ENCODE results near the gene SLFN12. TPM values are rescaled to one million over a fixed set of nuclear protein-coding genes. Genes with fewer than 3 reads are reported as not detected.
"Not testable (repeated sequence)": the region's sequence is repeated elsewhere in the genome, so short reads cannot be mapped to it uniquely, and the experiment has no call there.

SLFN12 gene
- total RNA-seq, 1 donor from 2014 or later: 6.6 TPM

- H3K27me3 Mint-ChIP-seq (ENCODE audit: insufficient read depth); H3K4me1 Mint-ChIP-seq (ENCODE audit: low read depth); H3K4me3 Mint-ChIP-seq; H3K36me3 Mint-ChIP-seq (ENCODE audit: low read depth); intact Hi-C loops (cut with micrococcal nuclease); H3K27ac Mint-ChIP-seq; H3K9me3 Mint-ChIP-seq; DNase-seq (ENCODE audit: low spot score): not testable (repeated sequence)
These were observed 38.5 kb downstream of the SLFN12 start for GRCh38 chr17:35393783-35394182.

GRCh38 chr17:35390663-35391062 is 41.6 kb downstream of the SLFN12 start:
- Mint-ChIP-seq H3K27me3 (ENCODE audit: insufficient read depth) (peaks cover 9% of the 10 kb centered on the region), H3K36me3 (ENCODE audit: low read depth) (peaks cover 10% of the 10 kb centered on the region), H3K4me3 (no peak overlapping the region), H3K27ac (no peak overlapping the region), H3K9me3 (peaks cover 16% of the 10 kb centered on the region), H3K4me1 (ENCODE audit: low read depth) (peaks cover 4% of the 10 kb centered on the region)
- intact Hi-C loops (cut with micrococcal nuclease): no loop called here
- DNase-seq (ENCODE audit: low spot score): no peak

- Mint-ChIP-seq H3K9me3 (peaks cover 16% of the 10 kb centered on the region), H3K36me3 (ENCODE audit: low read depth) (peaks cover 12% of the 10 kb centered on the region), H3K4me1 (ENCODE audit: low read depth) (peaks cover 4% of the 10 kb centered on the region), H3K27me3 (ENCODE audit: insufficient read depth) (peaks cover 9% of the 10 kb centered on the region), H3K27ac (no peak overlapping the region), H3K4me3 (no peak overlapping the region)
- DNase-seq (ENCODE audit: low spot score): no peak
- intact Hi-C loops (cut with micrococcal nuclease): no loop called here
These were observed 42.1 kb downstream of the SLFN12 start for GRCh38 chr17:35390156-35390555.

- Mint-ChIP-seq H3K4me1 (ENCODE audit: low read depth) (peaks cover 4% of the 10 kb centered on the region), H3K27ac (no peak overlapping the region), H3K27me3 (ENCODE audit: insufficient read depth) (peaks cover 4% of the 10 kb centered on the region), H3K9me3 (peaks cover 33% of the 10 kb centered on the region), H3K36me3 (ENCODE audit: low read depth) (peaks cover 11% of the 10 kb centered on the region), H3K4me3 (no peak overlapping the region)
- DNase-seq (ENCODE audit: low spot score): no peak
- intact Hi-C loops (cut with micrococcal nuclease): no loop called here
These were observed 44.8 kb downstream of the SLFN12 start for GRCh38 chr17:35387496-35387895.

- intact Hi-C loops (cut with micrococcal nuclease): loop anchor here (10.0 kb wide), 1 partner anchor 393 kb away; the partner anchor contains the start of gene LIG3
- Mint-ChIP-seq H3K4me1 (ENCODE audit: low read depth) (peaks cover 29% of the 10 kb centered on the region), H3K27me3 (ENCODE audit: insufficient read depth) (peaks cover 4% of the 10 kb centered on the region), H3K9me3 (peaks cover 10% of the 10 kb centered on the region), H3K36me3 (ENCODE audit: low read depth) (peaks cover 1% of the 10 kb centered on the region), H3K27ac (no peak overlapping the region), H3K4me3 (no peak overlapping the region)
- no peak for DNase-seq (ENCODE audit: low spot score)
These were observed 54.6 kb downstream of the SLFN12 start for GRCh38 chr17:35377706-35378105.

- Mint-ChIP-seq H3K4me1 (ENCODE audit: low read depth) (peaks cover 31% of the 10 kb centered on the region), H3K4me3 (no peak overlapping the region), H3K27ac (no peak overlapping the region), H3K36me3 (ENCODE audit: low read depth) (peaks cover 3% of the 10 kb centered on the region), H3K27me3 (ENCODE audit: insufficient read depth) (peaks cover 4% of the 10 kb centered on the region), H3K9me3 (peaks cover 4% of the 10 kb centered on the region)
- no peak for DNase-seq (ENCODE audit: low spot score)
- intact Hi-C loops (cut with micrococcal nuclease): loop anchor here (10.0 kb wide), 1 partner anchor 392 kb away; the partner anchor contains the start of gene LIG3
These were observed 55.2 kb downstream of the SLFN12 start for GRCh38 chr17:35377068-35377467.

- peak overlapping the region; percentile 61 for H3K4me3 Mint-ChIP-seq
- peaks cover 39% of the 10 kb centered on the region for H3K4me1 Mint-ChIP-seq (ENCODE audit: low read depth)
- H3K27ac Mint-ChIP-seq: no peak overlapping the region
- intact Hi-C loops (cut with micrococcal nuclease): loop anchor here (10.0 kb wide), 1 partner anchor 391 kb away; the partner anchor contains the start of gene LIG3
- H3K27me3 Mint-ChIP-seq (ENCODE audit: insufficient read depth): no peaks in the 10 kb centered on the region
- H3K9me3 Mint-ChIP-seq: peaks cover 8% of the 10 kb centered on the region
- DNase-seq (ENCODE audit: low spot score): no peak
- H3K36me3 Mint-ChIP-seq (ENCODE audit: low read depth): peaks cover 11% of the 10 kb centered on the region
These were observed 56.1 kb downstream of the SLFN12 start for GRCh38 chr17:35376245-35376644.

GRCh38 chr17:35374766-35375344 is 57.4 kb downstream of the SLFN12 start:
- no peaks in the 10 kb centered on the region for H3K27me3 Mint-ChIP-seq (ENCODE audit: insufficient read depth)
- intact Hi-C loops (cut with micrococcal nuclease): loop anchor here (1.0 to 10.0 kb wide), 2 partner anchors 73 to 390 kb away; partner anchors contain the start of genes LIG3 and SLFN13
- DNase-seq (ENCODE audit: low spot score): no peak
- H3K4me3 Mint-ChIP-seq: peak overlapping the region; percentile 93
- peaks cover 25% of the 10 kb centered on the region for H3K36me3 Mint-ChIP-seq (ENCODE audit: low read depth)
- H3K9me3 Mint-ChIP-seq: peaks cover 21% of the 10 kb centered on the region
- peak overlapping the region; percentile 95 for H3K27ac Mint-ChIP-seq
- peaks cover 53% of the 10 kb centered on the region for H3K4me1 Mint-ChIP-seq (ENCODE audit: low read depth)

GRCh38 chr17:35373984-35374765 is 58.1 kb downstream of the SLFN12 start:
- no peaks in the 10 kb centered on the region for H3K27me3 Mint-ChIP-seq (ENCODE audit: insufficient read depth)
- H3K36me3 Mint-ChIP-seq (ENCODE audit: low read depth): peaks cover 32% of the 10 kb centered on the region
- H3K27ac Mint-ChIP-seq: peak overlapping the region; percentile 95
- intact Hi-C loops (cut with micrococcal nuclease): loop anchor here (1.0 to 10.0 kb wide), 10 partner anchors 27 to 389 kb away; partner anchors contain the start of genes LIG3, SLFN12L and SLFN13
- peaks cover 60% of the 10 kb centered on the region for H3K4me1 Mint-ChIP-seq (ENCODE audit: low read depth)
- H3K9me3 Mint-ChIP-seq: peaks cover 27% of the 10 kb centered on the region
- peak; percentile 43 for DNase-seq (ENCODE audit: low spot score)
- peak overlapping the region; percentile 93 for H3K4me3 Mint-ChIP-seq

- H3K36me3 Mint-ChIP-seq (ENCODE audit: low read depth): peaks cover 37% of the 10 kb centered on the region
- peak; percentile 79 for DNase-seq (ENCODE audit: low spot score)
- peaks cover 66% of the 10 kb centered on the region for H3K4me1 Mint-ChIP-seq (ENCODE audit: low read depth)
- H3K9me3 Mint-ChIP-seq: peaks cover 27% of the 10 kb centered on the region
- intact Hi-C loops (cut with micrococcal nuclease): loop anchor here (1.0 to 10.0 kb wide), 9 partner anchors 27 to 389 kb away; partner anchors contain the start of genes LIG3 and SLFN12L
- peak within 1 kb of the TSS; percentile 95 for H3K27ac Mint-ChIP-seq
- no peaks in the 10 kb centered on the region for H3K27me3 Mint-ChIP-seq (ENCODE audit: insufficient read depth)
- H3K4me3 Mint-ChIP-seq: peak within 1 kb of the TSS; percentile 93
These were observed 58.7 kb downstream of the SLFN12 start, which contains the start of gene SLFN11 for GRCh38 chr17:35373534-35373983. Gene SLFN11 (minus strand): TSS chr17:35373621. CDS start chr17:35363807, 9,814 bp downstream.

- peaks cover 27% of the 10 kb centered on the region for H3K9me3 Mint-ChIP-seq
- H3K4me3 Mint-ChIP-seq: peak overlapping the region; percentile 93
- intact Hi-C loops (cut with micrococcal nuclease): loop anchor here (1.0 to 10.0 kb wide), 9 partner anchors 26 to 388 kb away; partner anchors contain the start of genes LIG3 and SLFN12L
- peak; percentile 26 for DNase-seq (ENCODE audit: low spot score)
- H3K27me3 Mint-ChIP-seq (ENCODE audit: insufficient read depth): no peaks in the 10 kb centered on the region
- peaks cover 41% of the 10 kb centered on the region for H3K36me3 Mint-ChIP-seq (ENCODE audit: low read depth)
- peaks cover 72% of the 10 kb centered on the region for H3K4me1 Mint-ChIP-seq (ENCODE audit: low read depth)
- H3K27ac Mint-ChIP-seq: peak overlapping the region; percentile 95
These were observed 59.3 kb downstream of the SLFN12 start for GRCh38 chr17:35372846-35373533.

- intact Hi-C loops (cut with micrococcal nuclease): loop anchor here (2.0 to 10.0 kb wide), 3 partner anchors 25 to 387 kb away; partner anchors contain the start of gene LIG3
- peaks cover 27% of the 10 kb centered on the region for H3K9me3 Mint-ChIP-seq
- H3K27me3 Mint-ChIP-seq (ENCODE audit: insufficient read depth): no peaks in the 10 kb centered on the region
- peaks cover 75% of the 10 kb centered on the region for H3K4me1 Mint-ChIP-seq (ENCODE audit: low read depth)
- H3K36me3 Mint-ChIP-seq (ENCODE audit: low read depth): peaks cover 46% of the 10 kb centered on the region
- H3K4me3 Mint-ChIP-seq: peak overlapping the region; percentile 84
- H3K27ac Mint-ChIP-seq: peak overlapping the region; percentile 50
- DNase-seq (ENCODE audit: low spot score): no peak
These were observed 60.4 kb downstream of the SLFN12 start for GRCh38 chr17:35371934-35372333.

Data from activated T-helper 1 cell treated with anti-CD3 and anti-CD28 coated beads, Interleukin-12 subunit alpha, Interleukin-12 subunit beta, Interleukin-2, Interleukin-4 antibody, amounts not matched to agents 30 ng/mL and 10 ng/mL and 1 ng/mL, durations not matched to agents 14 hours and 24 hours and 36 hours (primary cell).